CD14-positive monocyte (primary cell): ENCODE data around the gene CDHR5. TPM values are rescaled to one million over a fixed set of nuclear protein-coding genes. Genes with fewer than 3 reads are reported as not detected.

ENCODE experiments used
- DNase-seq, 3 donors: peaks; one replicate each; pipeline ENCODE4 v3.0.0-alpha.2; 2011 to 2022
- H2AFZ ChIP-seq: 2 replicates; pipeline ENCODE4 v1.6.0; 2012; ENCODE audit warnings: mild to moderate bottlenecking, low read depth, low read length, inconsistent platforms; ENCODE audit not compliant: insufficient read depth, poor library complexity, severe bottlenecking
- H3K27ac ChIP-seq, 2 donors: 1 replicate in 1 of 2; 2 replicates in 1 of 2; pipeline ENCODE4 v1.5.1; 2012 to 2013; ENCODE audit warnings: low read length in 2 of 2, control low read depth in 1 of 2, inconsistent platforms in 1 of 2, low read depth in 1 of 2, mild to moderate bottlenecking in 1 of 2
- H3K27me3 ChIP-seq, 2 donors: one replicate each; pipeline versions ENCODE4 v1.6.0 to v1.6.1; 2011 to 2013; ENCODE audit warnings: low read length in 2 of 2; ENCODE audit not compliant: control insufficient read depth in 2 of 2, insufficient read depth in 2 of 2
- H3K36me3 ChIP-seq, 2 donors: replicated peaks in 1 of 2; 1 replicate in 1 of 2; 2 replicates in 1 of 2; pipeline versions ENCODE4 v1.5.1 to v1.6.1; 2012 to 2013; ENCODE audit warnings: low read length in 2 of 2, control low read depth in 1 of 2, inconsistent platforms in 1 of 2, mild to moderate bottlenecking in 1 of 2; ENCODE audit not compliant: insufficient read depth in 2 of 2, control insufficient read depth in 1 of 2
- H3K4me1 ChIP-seq, 2 donors: 1 replicate in 1 of 2; 2 replicates in 1 of 2; pipeline versions ENCODE4 v1.5.1 to v1.6.1; 2012 to 2013; ENCODE audit warnings: low read length in 2 of 2, control low read depth in 1 of 2, inconsistent platforms in 1 of 2, mild to moderate bottlenecking in 1 of 2, moderate library complexity in 1 of 2; ENCODE audit not compliant: insufficient read depth in 2 of 2, control insufficient read depth in 1 of 2
- H3K4me2 ChIP-seq: replicated peaks from 2 replicates; pipeline ENCODE3; 2012; ENCODE audit warnings: low read length, moderate library complexity, mild to moderate bottlenecking; ENCODE audit not compliant: poor library complexity, severe bottlenecking; ENCODE audit errors: extremely low read depth
- H3K4me3 ChIP-seq, 3 experiments: fragments of 200-600 bp in 1 of 3; sonication (generic) in 1 of 3; replicated peaks in 1 of 3; 1 replicate in 2 of 3; 2 replicates in 1 of 3; pipeline ENCODE4 v1.5.1; 2011 to 2013; ENCODE audit warnings: low read length in 3 of 3, mild to moderate bottlenecking in 3 of 3, control low read depth in 2 of 3, low read depth in 2 of 3, inconsistent platforms in 1 of 3, moderate library complexity in 1 of 3
- H3K79me2 ChIP-seq: 2 replicates; pipeline ENCODE4 v1.6.0; 2012; ENCODE audit warnings: mild to moderate bottlenecking, control low read depth, inconsistent platforms, low read length, moderate library complexity; ENCODE audit not compliant: insufficient read depth
- H3K9ac ChIP-seq: 2 replicates; pipeline ENCODE4 v1.6.0; 2017; ENCODE audit warnings: low read length, mild to moderate bottlenecking; ENCODE audit not compliant: insufficient read depth, poor library complexity, severe bottlenecking
- H3K9me3 ChIP-seq, 2 donors: replicated peaks in 1 of 2; 1 replicate in 1 of 2; 2 replicates in 1 of 2; pipeline versions ENCODE4 v1.5.1 to v1.6.1; 2012 to 2013; ENCODE audit warnings: low read length in 2 of 2, control low read depth in 1 of 2; ENCODE audit not compliant: control insufficient read depth in 1 of 2, insufficient read depth in 1 of 2
- H4K20me1 ChIP-seq: 2 replicates; pipeline ENCODE4 v1.6.0; 2012; ENCODE audit warnings: mild to moderate bottlenecking, low read length, control low read depth, moderate library complexity; ENCODE audit not compliant: insufficient read depth
- H3K27ac Mint-ChIP-seq, 7 donors: one replicate each; pipeline ENCODE4 v1.8.0; 2020; ENCODE audit warnings: mild to moderate bottlenecking in 7 of 7, mixed read lengths in 7 of 7, moderate library complexity in 6 of 7, inconsistent platforms in 2 of 7
- H3K27me3 Mint-ChIP-seq, 3 donors: one replicate each; pipeline ENCODE4 v1.8.0; 2021 to 2022; ENCODE audit warnings: low read depth in 3 of 3, mild to moderate bottlenecking in 3 of 3, mixed read lengths in 3 of 3, moderate library complexity in 3 of 3, inconsistent platforms in 1 of 3
- H3K36me3 Mint-ChIP-seq, 2 donors: one replicate each; pipeline ENCODE4 v1.8.0; 2020; ENCODE audit warnings: mixed read lengths in 2 of 2, inconsistent platforms in 1 of 2, mild to moderate bottlenecking in 1 of 2
- H3K4me1 Mint-ChIP-seq: one replicate; pipeline ENCODE4 v1.8.0; 2020; ENCODE audit warnings: mild to moderate bottlenecking, mixed read lengths
- H3K4me3 Mint-ChIP-seq, 2 donors: one replicate each; pipeline ENCODE4 v1.8.0; 2020; ENCODE audit warnings: mild to moderate bottlenecking in 2 of 2, mixed read lengths in 2 of 2, moderate library complexity in 1 of 2
- H3K9me3 Mint-ChIP-seq, 7 donors: one replicate each; pipeline ENCODE4 v1.8.0; 2020 to 2022; ENCODE audit warnings: mixed read lengths in 7 of 7, mild to moderate bottlenecking in 6 of 7, moderate library complexity in 6 of 7, inconsistent platforms in 2 of 7
- WGBS: methylation state at CpG from one replicate; pipeline ENCODE4 v1.1.5; 2013; ENCODE audit warnings: missing lambda C conversion rate; ENCODE audit not compliant: insufficient coverage; 5-methylcytosine and 5-hydroxymethylcytosine counted together
- intact Hi-C, 2 donors: fragments of 100-400 bp; cut with micrococcal nuclease; formaldehyde crosslinking; loops; one replicate each; pipeline versions ENCODE4 v1.15.0 to v1.15.1; 2023
- polyA plus RNA-seq, 3 donors: library from polyadenylated mRNA; depleted of rRNA in 1 of 3; unstranded in 2 of 3; stranded (reverse) in 1 of 3; fragments of 300-500 nt in 2 of 3; fragments of >200 nt in 1 of 3; fragmentation: Illumina TruSeq in 2 of 3; gene quantifications; 1 replicate in 2 of 3; 2 replicates in 1 of 3; pipeline ENCODE4 v1.2.3, GENCODE V29; 2012 to 2021
- TF ChIP-seq, protein P1 (sequence below): fragments of 200-600 bp; IDR thresholded peaks from one replicate; pipeline ENCODE4 v1.8.0; 2022; ENCODE audit warnings: antibody characterized with exemption, mild to moderate bottlenecking

CDHR5 gene
- polyA plus RNA-seq, 3 donors, result 0.18 to 0.43 (median 0.18) TPM

DNA sequence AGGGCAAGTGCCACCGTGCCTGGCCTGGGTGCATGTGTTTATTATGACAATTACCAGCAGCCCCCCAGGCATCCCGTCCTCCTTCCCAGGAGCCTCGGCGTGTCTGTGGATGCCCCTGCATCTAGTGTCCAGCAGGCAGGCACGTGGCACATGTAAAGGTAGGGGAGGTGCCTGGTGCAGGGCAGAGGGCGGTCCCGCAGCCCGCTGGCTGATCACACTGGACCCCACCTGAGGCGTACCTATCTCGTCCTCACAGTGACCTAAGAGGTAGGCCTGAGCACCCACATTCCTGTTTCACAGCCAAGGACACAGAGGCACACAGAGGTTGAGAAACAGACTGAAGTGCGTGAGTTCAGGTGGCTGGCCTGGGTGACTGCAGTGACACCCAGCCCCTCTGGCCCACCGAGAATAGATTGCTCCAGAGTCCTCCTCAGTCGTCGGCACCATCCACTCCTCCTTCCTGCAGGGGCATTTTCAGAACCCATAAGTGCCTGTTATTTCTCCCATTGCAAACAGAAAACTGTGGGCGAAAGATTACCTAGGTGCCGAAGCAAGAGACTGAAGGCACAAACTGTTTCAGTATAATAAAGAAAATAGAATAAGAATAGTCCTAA lies 51.5 kb downstream of the CDHR5 start:
- Histone ChIP-seq H3K9ac (no peak overlapping the region), H3K9me3 (peaks cover 0 to 3% of the 10 kb centered on the region in 2 donors), H3K27me3 (peaks cover 8 to 45% of the 10 kb centered on the region in 2 donors), H3K27ac (no peak overlapping the region), H3K4me3 (no peak overlapping the region), H2AFZ (no peak overlapping the region), H3K4me2 (no peak overlapping the region), H3K79me2 (peaks cover 15% of the 10 kb centered on the region), H4K20me1 (peaks cover 16% of the 10 kb centered on the region), H3K36me3 (no peaks in the 10 kb centered on the region), H3K4me1 (peaks cover 28 to 38% of the 10 kb centered on the region in 2 donors)
- Mint-ChIP-seq H3K4me3 (peak overlapping the region in 1 of 2 donors; percentile 71), H3K9me3 (peaks cover 0 to 20% (median 3%) of the 10 kb centered on the region in 7 donors), H3K4me1 (peaks cover 25% of the 10 kb centered on the region), H3K27ac (no peak overlapping the region), H3K27me3 (peaks cover 36 to 58% (median 48%) of the 10 kb centered on the region in 3 donors), H3K36me3 (peaks cover 0 to 8% of the 10 kb centered on the region in 2 donors)
- WGBS, result 98% methylated on average over 9 of the region's 16 CpGs
- TF ChIP-seq, protein P1, sequence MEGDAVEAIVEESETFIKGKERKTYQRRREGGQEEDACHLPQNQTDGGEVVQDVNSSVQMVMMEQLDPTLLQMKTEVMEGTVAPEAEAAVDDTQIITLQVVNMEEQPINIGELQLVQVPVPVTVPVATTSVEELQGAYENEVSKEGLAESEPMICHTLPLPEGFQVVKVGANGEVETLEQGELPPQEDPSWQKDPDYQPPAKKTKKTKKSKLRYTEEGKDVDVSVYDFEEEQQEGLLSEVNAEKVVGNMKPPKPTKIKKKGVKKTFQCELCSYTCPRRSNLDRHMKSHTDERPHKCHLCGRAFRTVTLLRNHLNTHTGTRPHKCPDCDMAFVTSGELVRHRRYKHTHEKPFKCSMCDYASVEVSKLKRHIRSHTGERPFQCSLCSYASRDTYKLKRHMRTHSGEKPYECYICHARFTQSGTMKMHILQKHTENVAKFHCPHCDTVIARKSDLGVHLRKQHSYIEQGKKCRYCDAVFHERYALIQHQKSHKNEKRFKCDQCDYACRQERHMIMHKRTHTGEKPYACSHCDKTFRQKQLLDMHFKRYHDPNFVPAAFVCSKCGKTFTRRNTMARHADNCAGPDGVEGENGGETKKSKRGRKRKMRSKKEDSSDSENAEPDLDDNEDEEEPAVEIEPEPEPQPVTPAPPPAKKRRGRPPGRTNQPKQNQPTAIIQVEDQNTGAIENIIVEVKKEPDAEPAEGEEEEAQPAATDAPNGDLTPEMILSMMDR, result no peak
- no peak for DNase-seq
- intact Hi-C loops, result no loop called here

DNA sequence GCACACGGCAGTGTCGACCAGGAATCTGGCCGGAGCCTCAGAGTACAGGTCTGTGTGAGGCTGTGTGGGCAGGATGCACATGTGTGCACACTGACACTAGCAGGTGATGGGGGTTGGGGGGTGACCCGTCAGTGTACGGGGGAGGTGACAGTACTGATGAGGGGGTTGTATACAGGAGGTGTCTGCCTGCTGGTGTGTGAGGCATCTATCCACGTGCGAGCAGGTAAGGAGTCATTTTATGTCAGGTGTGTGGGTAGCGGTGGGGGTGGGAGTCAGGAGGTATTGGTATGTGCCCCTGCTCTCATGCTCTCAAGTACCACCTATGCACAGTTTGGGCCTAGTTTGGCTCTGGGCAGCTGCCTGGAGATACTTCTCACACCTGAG lies 53.0 kb downstream of the CDHR5 start:
- H3K36me3 Mint-ChIP-seq, result peaks cover 0 to 7% of the 10 kb centered on the region in 2 donors
- Histone ChIP-seq H3K4me2 (no peak overlapping the region), H2AFZ (no peak overlapping the region), H3K4me3 (no peak overlapping the region), H3K9me3 (peaks cover 0 to 3% of the 10 kb centered on the region in 2 donors), H3K36me3 (no peaks in the 10 kb centered on the region), H3K27me3 (peaks cover 8 to 53% of the 10 kb centered on the region in 2 donors), H3K79me2 (peaks cover under 1% of the 10 kb centered on the region), H4K20me1 (peaks cover 1% of the 10 kb centered on the region), H3K27ac (no peak overlapping the region), H3K9ac (no peak overlapping the region), H3K4me1 (peaks cover 18 to 30% of the 10 kb centered on the region in 2 donors)
- DNase-seq, result no peak
- peak overlapping the region in 1 of 2 donors; percentile 59 for H3K4me3 Mint-ChIP-seq
- 89% methylated on average over 8 of the region's 8 CpGs for WGBS
- TF ChIP-seq, protein P1, result no peak
- peaks cover 0 to 21% (median 5%) of the 10 kb centered on the region in 7 donors for H3K9me3 Mint-ChIP-seq
- H3K27me3 Mint-ChIP-seq, result peaks cover 37 to 71% (median 56%) of the 10 kb centered on the region in 3 donors
- peaks cover 13% of the 10 kb centered on the region for H3K4me1 Mint-ChIP-seq
- intact Hi-C loops, result no loop called here
- no peak overlapping the region for H3K27ac Mint-ChIP-seq
